Measurements from ENCODE around the gene ARL14EPL. TPM values are rescaled to one million over a fixed set of nuclear protein-coding genes. Genes with fewer than 3 reads are reported as not detected.
"Not testable (repeated sequence)": the region's sequence is repeated elsewhere in the genome, so short reads cannot be mapped to it uniquely, and the experiment has no call there.

ARL14EPL gene
- total RNA-seq, 1 donor from 2014 or later = not detected

DNA sequence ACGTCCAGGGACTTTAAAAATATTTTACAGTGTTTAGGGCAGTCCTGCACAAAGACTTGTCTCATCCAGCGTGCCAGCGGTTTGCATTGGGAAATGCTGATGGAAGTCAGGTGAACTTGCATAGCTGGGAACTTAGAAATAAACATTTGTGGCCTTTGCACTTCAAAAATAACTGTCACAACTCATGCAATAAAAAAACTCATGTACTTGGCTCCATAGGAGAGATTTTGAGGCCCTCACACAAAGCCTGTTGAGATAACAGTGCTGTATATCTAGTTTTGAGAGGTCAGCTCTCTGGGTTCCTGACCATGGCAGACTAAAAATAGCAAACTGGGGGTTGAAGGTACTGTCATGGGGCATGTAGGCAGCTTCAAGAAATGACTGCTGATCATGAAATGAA lies 58.0 kb downstream of the ARL14EPL start:
- no peak for DNase-seq (ENCODE audit: extremely low spot score, unreplicated experiment)
- H3K27ac Mint-ChIP-seq (ENCODE audit: unreplicated experiment) = no peak overlapping the region
- no peaks in the 10 kb centered on the region for H3K27me3 Mint-ChIP-seq (ENCODE audit: unreplicated experiment)
- H3K4me1 Mint-ChIP-seq (ENCODE audit: unreplicated experiment) = peaks cover 10% of the 10 kb centered on the region
- H3K9me3 Mint-ChIP-seq (ENCODE audit: unreplicated experiment) = no peaks in the 10 kb centered on the region
- TF ChIP-seq, protein P1, sequence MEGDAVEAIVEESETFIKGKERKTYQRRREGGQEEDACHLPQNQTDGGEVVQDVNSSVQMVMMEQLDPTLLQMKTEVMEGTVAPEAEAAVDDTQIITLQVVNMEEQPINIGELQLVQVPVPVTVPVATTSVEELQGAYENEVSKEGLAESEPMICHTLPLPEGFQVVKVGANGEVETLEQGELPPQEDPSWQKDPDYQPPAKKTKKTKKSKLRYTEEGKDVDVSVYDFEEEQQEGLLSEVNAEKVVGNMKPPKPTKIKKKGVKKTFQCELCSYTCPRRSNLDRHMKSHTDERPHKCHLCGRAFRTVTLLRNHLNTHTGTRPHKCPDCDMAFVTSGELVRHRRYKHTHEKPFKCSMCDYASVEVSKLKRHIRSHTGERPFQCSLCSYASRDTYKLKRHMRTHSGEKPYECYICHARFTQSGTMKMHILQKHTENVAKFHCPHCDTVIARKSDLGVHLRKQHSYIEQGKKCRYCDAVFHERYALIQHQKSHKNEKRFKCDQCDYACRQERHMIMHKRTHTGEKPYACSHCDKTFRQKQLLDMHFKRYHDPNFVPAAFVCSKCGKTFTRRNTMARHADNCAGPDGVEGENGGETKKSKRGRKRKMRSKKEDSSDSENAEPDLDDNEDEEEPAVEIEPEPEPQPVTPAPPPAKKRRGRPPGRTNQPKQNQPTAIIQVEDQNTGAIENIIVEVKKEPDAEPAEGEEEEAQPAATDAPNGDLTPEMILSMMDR (IDR thresholded peaks at IDR 0.05) = no peak
- peaks cover 43% of the 10 kb centered on the region for H3K36me3 Mint-ChIP-seq (ENCODE audit: unreplicated experiment)
- no peak overlapping the region for H3K4me3 Mint-ChIP-seq (ENCODE audit: unreplicated experiment)

GRCh38 chr5:116091416-116091815 lies 59.1 kb downstream of the ARL14EPL start:
- Mint-ChIP-seq H3K27ac (ENCODE audit: unreplicated experiment) (no peak overlapping the region), H3K27me3 (ENCODE audit: unreplicated experiment) (no peaks in the 10 kb centered on the region), H3K4me1 (ENCODE audit: unreplicated experiment) (peaks cover 2% of the 10 kb centered on the region), H3K4me3 (ENCODE audit: unreplicated experiment) (no peak overlapping the region), H3K9me3 (ENCODE audit: unreplicated experiment) (no peaks in the 10 kb centered on the region), H3K36me3 (ENCODE audit: unreplicated experiment) (peaks cover 52% of the 10 kb centered on the region)
- no peak for DNase-seq (ENCODE audit: extremely low spot score, unreplicated experiment)
- TF ChIP-seq, protein P1 (IDR thresholded peaks at IDR 0.05) = no peak

GRCh38 chr5:116097301-116097700 lies 65.0 kb downstream of the ARL14EPL start:
- no peak for DNase-seq (ENCODE audit: extremely low spot score, unreplicated experiment)
- no peak overlapping the region for H3K27ac Mint-ChIP-seq (ENCODE audit: unreplicated experiment)
- H3K4me3 Mint-ChIP-seq (ENCODE audit: unreplicated experiment) = no peak overlapping the region
- TF ChIP-seq, protein P1 (IDR thresholded peaks at IDR 0.05) = no peak
- peaks cover 60% of the 10 kb centered on the region for H3K36me3 Mint-ChIP-seq (ENCODE audit: unreplicated experiment)
- peaks cover 8% of the 10 kb centered on the region for H3K9me3 Mint-ChIP-seq (ENCODE audit: unreplicated experiment)
- H3K27me3 Mint-ChIP-seq (ENCODE audit: unreplicated experiment) = no peaks in the 10 kb centered on the region
- no peaks in the 10 kb centered on the region for H3K4me1 Mint-ChIP-seq (ENCODE audit: unreplicated experiment)

- Mint-ChIP-seq H3K9me3 (ENCODE audit: unreplicated experiment) (peaks cover 8% of the 10 kb centered on the region), H3K27me3 (ENCODE audit: unreplicated experiment) (no peaks in the 10 kb centered on the region), H3K36me3 (ENCODE audit: unreplicated experiment) (peaks cover 50% of the 10 kb centered on the region), H3K4me3 (ENCODE audit: unreplicated experiment) (no peak overlapping the region), H3K27ac (ENCODE audit: unreplicated experiment) (no peak overlapping the region), H3K4me1 (ENCODE audit: unreplicated experiment) (no peaks in the 10 kb centered on the region)
- TF ChIP-seq, protein P1 (IDR thresholded peaks at IDR 0.05) = no peak
- no peak for DNase-seq (ENCODE audit: extremely low spot score, unreplicated experiment)
Measured at GRCh38 chr5:116098998-116099397, 66.7 kb downstream of the ARL14EPL start.

DNA sequence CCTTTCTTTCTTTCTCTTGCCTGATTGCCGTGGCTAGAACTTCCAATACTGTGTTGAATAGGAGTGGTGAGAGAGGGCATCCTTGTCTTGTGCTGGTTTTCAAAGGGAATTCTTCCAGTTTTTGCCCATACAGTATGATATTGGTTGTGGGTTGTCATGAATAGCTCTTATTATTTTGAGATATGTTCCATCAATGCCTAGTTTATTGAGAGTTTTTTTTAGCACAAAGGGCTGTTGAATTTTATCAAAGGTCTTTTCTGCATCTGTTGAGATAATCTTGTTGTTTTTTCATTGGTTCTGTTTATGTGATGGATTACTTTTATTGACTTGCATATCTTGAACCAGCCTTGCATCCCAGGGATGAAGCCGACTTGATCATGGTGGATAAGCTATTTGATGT lies 72.7 kb downstream of the ARL14EPL start:
- H3K4me1 Mint-ChIP-seq (ENCODE audit: unreplicated experiment); H3K27me3 Mint-ChIP-seq (ENCODE audit: unreplicated experiment); H3K4me3 Mint-ChIP-seq (ENCODE audit: unreplicated experiment); DNase-seq (ENCODE audit: extremely low spot score, unreplicated experiment); H3K27ac Mint-ChIP-seq (ENCODE audit: unreplicated experiment); H3K9me3 Mint-ChIP-seq (ENCODE audit: unreplicated experiment): not testable (repeated sequence)
- H3K36me3 Mint-ChIP-seq (ENCODE audit: unreplicated experiment) = peaks cover 28% of the 10 kb centered on the region

Other genes starting within 250 kb of the ARL14EPL start
- 6.6 and 6.9 TPM in 2 replicates for gene CDO1, start 215.8 kb upstream of the ARL14EPL start, total RNA-seq
- gene ATG12, start 190.9 kb upstream of the ARL14EPL start, total RNA-seq = 51.2 and 52.4 TPM in 2 replicates
- gene AP3S1, start 190.5 kb upstream of the ARL14EPL start, total RNA-seq = 97.6 and 102 TPM in 2 replicates
- 0.40 and 0.68 TPM in 2 replicates for gene LVRN, start 70.0 kb upstream of the ARL14EPL start, total RNA-seq
- gene COMMD10, start 52.6 kb downstream of the ARL14EPL start, total RNA-seq = 21.2 and 26.3 TPM in 2 replicates

Measured in osteocyte (in vitro differentiated cells).